ENCODE measurements around the gene DVL1. TPM values are rescaled to one million over a fixed set of nuclear protein-coding genes. Genes with fewer than 3 reads are reported as not detected.

DVL1 gene
- total and polyA plus RNA-seq, 9 of the 15 experiments (the other 6 are each of a cell fraction or from before 2014, with no cell fraction given): 0.62 to 135 (median 24.3) TPM

- TF ChIP-seq ARID2 (IDR thresholded peaks at IDR 0.05) (no peak), C11orf30 (IDR thresholded peaks at IDR 0.05; ENCODE audit: low read depth) (no peak), TCF3 (CRISPR knock-in tag; IDR thresholded peaks at IDR 0.05) (no peak), GABPB1 (CRISPR knock-in tag; IDR thresholded peaks at IDR 0.05) (no peak; the same call in 1 of the 2 replicates), L3MBTL2 (IDR thresholded peaks at IDR 0.05) (no peak; the same call in 1 of the 2 replicates), ZNF23 (CRISPR knock-in tag; IDR thresholded peaks at IDR 0.05) (no peak), ZNF212 (CRISPR knock-in tag; IDR thresholded peaks at IDR 0.05) (no peak), ELK1 (CRISPR knock-in tag; IDR thresholded peaks at IDR 0.05) (no peak), ZBTB34 (CRISPR knock-in tag; IDR thresholded peaks at IDR 0.05) (no peak), HIVEP1 (CRISPR knock-in tag; IDR thresholded peaks at IDR 0.05) (no peak), ZNF644 (tag; IDR thresholded peaks at IDR 0.05; ENCODE audit: low read depth) (no peak), ZNF354B (CRISPR knock-in tag; IDR thresholded peaks at IDR 0.05) (no peak), ZNF766 (CRISPR knock-in tag; conservative IDR thresholded peaks at IDR 0.05) (no peak), MAFK (IDR thresholded peaks at IDR 0.05; ENCODE audit: low read length) (no peak), PPARD (CRISPR knock-in tag; IDR thresholded peaks at IDR 0.05) (no peak), CEBPZ (IDR thresholded peaks at IDR 0.05; ENCODE audit: borderline replicate concordance, low read depth, low read length) (no peak), SMARCC2 (IDR thresholded peaks at IDR 0.05; ENCODE audit: low read depth) (no peak), CUX1 (CRISPR knock-in tag; IDR thresholded peaks at IDR 0.05) (no peak), BRCA1 (IDR thresholded peaks at IDR 0.05) (no peak), BRCA1 (CRISPR knock-in tag; IDR thresholded peaks at IDR 0.05) (no peak)
These were observed 40.4 kb downstream of the DVL1 start (continued) for GRCh38 chr1:1308756-1309250.
